GM11168 (cell line): ENCODE measurements around the gene VARS1.
"Not testable (repeated sequence)": the region's sequence is repeated elsewhere in the genome, so short reads cannot be mapped to it uniquely, and the experiment has no call there.

ENCODE experiments used
- in situ Hi-C: fragments of 300-500 bp; cut with MboI; formaldehyde crosslinking; loops from one replicate; pipeline ENCODE4 v1.12.0; 2022; ENCODE audit warnings: low sequenced_read_pairs; ENCODE audit not compliant: unreplicated experiment

Gene VARS1

DNA sequence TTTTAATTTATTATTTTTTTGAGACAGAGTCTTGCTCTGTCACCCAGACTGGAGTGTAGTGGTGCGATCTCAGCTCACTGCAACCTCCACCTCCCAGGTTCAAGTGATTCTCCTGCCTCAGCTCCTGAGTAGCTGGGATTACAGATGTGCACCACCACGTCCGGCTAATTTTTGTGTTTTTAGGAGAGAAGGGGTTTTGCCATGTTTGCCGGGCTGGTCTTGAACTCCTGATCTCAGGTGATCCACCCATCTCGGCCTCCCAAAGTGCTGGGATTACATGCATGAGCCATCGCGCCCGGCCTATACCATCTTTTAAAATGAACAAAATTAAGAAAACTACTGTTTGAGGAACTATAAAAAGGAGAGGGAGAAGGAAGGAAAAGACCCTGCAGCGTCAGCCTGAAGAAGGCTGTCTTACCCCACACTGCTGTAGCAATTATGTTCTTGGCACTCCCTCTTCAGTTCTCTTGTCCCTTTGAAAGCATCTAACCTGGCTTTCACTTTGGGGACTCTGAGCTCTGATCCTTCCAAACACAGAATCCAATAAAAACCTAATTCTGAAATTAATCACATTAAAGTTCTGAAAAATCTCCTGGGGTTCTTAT, 28.1 kb upstream of the VARS1 start:
- in situ Hi-C loops = not testable (repeated sequence)

DNA sequence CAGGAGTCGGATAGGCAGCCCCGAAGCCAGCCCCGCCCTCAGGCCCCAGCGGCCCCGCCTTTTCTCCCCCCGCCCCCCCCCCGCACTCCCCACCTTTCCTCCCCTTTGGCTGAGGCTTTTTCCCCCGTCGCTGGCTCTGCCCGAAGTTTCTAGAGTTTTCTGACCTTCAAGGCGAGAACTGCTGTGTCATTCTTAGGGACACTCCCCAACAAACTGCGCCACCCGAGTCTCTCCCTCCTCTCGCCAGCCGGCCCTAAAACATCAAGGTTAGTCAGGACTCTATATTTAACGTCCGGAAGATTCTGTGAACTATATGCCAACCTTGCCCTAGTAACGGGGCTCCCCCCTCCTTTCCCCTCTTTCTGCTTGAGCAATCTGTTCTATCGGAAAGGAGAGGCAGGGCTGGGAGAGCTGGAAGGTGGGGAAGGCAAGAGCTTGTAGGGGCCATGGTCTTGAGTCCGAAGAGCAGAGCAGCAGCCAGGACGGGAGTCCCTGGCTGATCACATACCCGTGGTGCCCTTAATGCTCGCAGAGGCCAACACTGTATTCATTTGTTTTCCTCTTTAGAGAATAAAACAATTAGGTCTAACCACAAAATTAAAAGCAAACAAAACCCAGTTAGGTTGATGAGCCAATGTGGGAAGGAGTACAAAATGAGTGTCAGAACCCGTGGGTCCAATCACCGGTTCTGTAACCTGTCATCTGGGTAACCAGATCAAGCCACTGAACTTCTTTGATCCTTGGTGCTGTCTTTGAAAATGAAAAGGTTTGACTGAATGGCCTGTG, 26.7 kb upstream of the VARS1 start:
- in situ Hi-C loops = no loop called here

DNA sequence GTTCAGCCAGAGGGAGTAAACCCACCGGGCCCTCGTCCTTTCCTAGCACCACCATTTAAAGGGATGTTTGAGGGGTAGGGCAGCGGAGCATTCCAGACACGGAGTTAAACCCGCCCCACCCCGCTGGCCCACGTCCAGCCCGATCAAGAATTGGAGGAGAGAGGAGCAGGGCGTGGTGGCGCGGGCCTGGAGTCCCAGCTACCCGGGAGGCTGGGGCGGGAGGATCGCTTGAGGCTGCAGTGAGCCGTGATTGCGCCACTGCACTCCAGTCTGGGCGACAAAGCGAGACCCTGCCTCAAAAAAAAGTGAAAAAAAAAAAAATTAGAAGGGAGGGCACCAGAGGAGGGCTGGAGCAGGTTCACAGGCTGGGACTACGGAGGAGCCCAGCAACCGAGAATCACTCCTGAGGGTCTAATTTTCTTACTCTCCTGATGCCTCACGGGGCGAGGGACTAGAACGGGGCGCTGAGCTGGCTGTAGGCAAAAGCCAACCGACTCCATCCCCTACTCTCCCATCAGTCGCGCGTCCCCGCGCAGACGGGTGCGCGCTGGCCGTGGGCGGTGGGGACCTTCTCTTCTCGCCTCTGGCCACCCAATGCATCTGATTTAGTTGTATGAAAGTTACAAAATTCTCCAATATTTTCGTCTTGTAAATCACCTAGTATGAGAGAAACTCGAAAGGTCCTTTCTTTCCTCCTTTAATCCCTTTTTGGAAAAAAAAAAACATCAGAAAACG, 25.9 kb upstream of the VARS1 start:
- in situ Hi-C loops = no loop called here

DNA sequence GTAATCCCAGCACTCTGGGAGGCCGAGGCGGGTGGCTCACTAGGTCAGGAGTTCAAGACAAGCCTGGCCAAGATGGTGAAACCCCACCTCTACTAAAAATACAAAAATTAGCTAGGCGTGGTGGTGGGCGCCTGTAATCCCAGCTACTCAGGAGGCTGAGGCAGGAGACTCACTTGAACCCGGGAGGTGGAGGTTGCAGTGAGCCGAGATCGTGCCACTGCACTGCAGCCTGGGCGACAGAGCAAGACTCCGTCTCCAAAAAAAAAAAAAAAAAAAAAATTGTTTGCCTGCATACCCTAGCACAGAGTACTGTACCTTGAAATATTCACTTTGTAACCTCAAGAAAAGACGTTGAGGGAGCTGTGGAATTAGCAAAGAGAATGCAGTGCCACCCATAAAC, 24.8 kb upstream of the VARS1 start:
- in situ Hi-C loops = not testable (repeated sequence)

DNA sequence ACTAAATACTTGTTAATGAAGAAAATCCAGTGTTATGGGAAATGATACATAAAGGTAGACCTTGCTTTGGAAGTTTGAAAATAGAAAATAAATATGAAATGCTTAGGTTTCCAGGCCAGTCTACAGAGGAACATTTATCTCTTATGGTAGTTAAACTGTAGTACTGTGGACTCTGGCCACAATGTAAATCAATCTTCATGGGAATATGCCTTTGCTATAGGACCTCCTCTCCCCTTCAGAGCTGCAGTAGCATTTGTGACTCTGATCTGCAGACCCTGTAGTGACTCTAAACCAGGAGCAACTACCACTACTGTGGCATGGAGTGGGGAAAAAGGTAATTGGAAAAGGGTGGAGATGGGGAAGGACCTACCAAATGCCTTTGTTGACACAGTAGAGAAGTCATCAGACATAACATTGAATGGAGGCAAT, 24.3 kb upstream of the VARS1 start:
- in situ Hi-C loops = no loop called here

DNA sequence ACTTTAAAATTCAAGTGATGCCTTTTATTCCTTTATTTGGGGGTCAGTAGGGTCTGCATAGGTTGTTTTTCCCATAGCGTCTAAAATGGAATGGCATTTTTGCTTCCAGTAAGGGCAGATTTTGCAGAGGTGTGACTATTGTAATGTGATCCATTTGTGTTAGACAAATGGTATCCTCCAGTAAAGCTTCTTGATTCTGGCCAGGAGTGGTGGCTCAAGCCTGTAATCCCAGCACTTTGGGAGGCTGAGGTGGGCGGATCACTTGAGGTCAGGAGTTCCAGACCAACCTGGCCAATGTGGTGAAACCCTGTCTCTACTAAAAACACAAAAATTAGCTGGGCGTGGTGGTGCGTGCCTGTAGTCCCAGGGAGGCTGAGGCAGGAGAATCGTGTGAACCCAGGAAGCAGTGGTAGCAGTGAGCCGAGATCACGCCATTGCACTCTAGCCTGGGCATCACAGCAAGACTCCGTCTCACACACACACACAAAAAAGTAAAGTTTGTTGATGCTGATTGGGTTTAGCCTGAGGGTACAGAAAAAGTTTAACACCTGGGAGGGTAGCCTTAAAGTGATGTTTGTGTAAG, 22.5 kb upstream of the VARS1 start:
- in situ Hi-C loops = not testable (repeated sequence)

DNA sequence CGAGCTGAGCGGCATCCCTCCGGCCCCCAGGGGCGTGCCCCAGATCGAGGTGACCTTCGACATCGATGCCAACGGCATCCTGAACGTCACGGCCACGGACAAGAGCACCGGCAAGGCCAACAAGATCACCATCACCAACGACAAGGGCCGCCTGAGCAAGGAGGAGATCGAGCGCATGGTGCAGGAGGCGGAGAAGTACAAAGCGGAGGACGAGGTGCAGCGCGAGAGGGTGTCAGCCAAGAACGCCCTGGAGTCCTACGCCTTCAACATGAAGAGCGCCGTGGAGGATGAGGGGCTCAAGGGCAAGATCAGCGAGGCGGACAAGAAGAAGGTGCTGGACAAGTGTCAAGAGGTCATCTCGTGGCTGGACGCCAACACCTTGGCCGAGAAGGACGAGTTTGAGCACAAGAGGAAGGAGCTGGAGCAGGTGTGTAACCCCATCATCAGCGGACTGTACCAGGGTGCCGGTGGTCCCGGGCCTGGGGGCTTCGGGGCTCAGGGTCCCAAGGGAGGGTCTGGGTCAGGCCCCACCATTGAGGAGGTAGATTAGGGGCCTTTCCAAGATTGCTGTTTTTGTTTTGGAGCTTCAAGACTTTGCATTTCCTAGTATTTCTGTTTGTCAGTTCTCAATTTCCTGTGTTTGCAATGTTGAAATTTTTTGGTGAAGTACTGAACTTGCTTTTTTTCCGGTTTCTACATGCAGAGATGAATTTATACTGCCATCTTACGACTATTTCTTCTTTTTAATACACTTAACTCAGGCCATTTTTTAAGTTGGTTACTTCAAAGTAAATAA, 21.8 kb upstream of the VARS1 start:
- in situ Hi-C loops = not testable (repeated sequence)

DNA sequence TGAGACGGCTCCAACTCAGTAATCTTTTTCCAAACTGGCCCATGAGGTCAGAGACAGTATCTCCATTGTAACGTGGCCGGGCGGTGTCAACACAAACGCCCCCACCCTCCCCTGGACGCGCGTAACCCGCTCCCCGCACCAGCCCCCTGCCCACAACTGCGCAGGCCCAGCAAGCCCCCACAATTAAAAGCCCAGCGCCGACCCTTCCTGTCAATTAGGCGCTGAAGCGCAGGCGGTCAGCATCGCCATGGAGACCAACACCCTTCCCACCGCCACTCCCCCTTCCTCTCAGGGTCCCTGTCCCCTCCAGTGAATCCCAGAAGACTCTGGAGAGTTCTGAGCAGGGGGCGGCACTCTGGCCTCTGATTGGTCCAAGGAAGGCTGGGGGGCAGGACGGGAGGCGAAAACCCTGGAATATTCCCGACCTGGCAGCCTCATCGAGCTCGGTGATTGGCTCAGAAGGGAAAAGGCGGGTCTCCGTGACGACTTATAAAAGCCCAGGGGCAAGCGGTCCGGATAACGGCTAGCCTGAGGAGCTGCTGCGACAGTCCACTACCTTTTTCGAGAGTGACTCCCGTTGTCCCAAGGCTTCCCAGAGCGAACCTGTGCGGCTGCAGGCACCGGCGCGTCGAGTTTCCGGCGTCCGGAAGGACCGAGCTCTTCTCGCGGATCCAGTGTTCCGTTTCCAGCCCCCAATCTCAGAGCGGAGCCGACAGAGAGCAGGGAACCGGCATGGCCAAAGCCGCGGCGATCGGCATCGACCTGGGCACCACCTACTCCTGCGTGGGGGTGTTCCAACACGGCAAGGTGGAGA, 19.7 kb upstream of the VARS1 start, which contains the start of the genes HSPA1A and HSPA1L:
Gene HSPA1A (plus strand): TSS at position 519 of the 814 bp plus-strand sequence. CDS start 214 bp downstream, at position 733.
Gene HSPA1L (minus strand): TSS at position 259 of the 814 bp plus-strand sequence. CDS start 3,311 bp downstream, outside the sequence.
- in situ Hi-C loops = no loop called here

DNA sequence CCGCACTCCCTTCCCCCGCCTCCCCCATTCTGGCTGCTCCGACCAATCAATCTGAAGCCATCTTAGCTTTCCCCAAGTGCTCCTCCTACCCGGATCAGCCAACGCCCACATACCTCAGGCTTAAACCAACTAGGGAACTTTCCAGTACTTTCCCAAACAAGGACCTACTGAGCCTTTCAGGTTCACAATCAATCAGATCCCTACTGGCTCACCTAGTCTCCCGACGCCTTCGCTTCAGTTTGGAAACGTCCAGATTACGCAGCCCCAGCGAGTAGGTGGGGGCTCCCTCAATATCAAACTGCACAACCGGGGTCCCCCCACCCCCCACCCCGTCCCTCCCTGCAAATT, 19.1 kb upstream of the VARS1 start:
- in situ Hi-C loops = no loop called here

DNA sequence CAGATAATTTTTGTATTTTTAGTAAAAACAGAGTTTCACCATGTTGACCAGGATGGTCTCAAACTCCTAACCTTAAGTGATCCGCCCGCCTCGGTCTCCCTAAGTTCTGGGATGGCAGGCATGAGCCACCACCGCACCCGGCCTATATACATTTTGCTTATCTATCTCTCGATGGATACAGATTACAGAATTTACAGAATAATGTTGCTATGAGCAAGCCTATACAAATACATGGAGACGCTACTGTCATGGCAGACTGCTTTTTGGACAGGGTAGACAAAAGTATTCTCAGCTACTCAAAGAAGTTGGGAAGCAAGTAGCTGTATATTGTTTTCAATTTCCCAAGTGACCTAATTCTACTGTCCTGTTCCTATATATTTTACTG, 17.9 kb upstream of the VARS1 start:
- in situ Hi-C loops = no loop called here

DNA sequence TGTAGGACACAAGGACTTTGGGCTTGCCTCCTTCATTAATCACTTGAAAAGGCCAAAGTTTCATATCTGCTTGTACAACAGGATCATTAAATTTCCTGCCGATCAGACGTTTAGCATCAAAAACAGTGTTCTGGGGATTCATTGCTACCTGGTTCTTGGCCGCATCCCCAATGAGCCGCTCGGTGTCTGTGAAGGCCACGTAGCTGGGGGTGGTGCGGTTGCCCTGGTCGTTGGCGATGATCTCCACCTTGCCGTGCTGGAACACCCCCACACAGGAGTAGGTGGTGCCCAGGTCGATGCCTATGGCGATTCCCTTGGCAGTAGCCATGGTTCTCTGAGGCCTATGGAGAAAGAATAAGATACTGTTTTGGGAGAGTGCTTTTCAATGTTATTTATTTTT, 16.1 kb upstream of the VARS1 start:
- in situ Hi-C loops = no loop called here

DNA sequence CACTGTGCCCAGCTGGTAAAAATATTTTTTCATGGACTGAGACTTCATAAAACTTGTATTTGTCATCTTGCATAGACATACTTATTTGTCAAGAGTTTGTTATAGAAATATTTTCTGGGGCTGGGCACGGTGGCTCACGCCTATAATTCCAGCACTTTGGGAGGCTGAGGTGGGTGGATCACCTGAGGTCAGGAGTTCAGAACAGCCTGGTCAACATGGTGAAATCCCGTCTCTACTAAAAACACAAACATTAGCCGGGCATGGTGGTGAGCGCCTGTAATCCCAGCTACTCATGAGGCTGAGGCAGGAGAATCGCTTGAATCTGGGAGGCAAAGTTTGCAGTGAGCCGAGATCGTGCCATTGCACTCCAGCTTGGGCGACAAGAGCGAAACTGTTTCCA, 13.0 kb upstream of the VARS1 start:
- in situ Hi-C loops = not testable (repeated sequence)

DNA sequence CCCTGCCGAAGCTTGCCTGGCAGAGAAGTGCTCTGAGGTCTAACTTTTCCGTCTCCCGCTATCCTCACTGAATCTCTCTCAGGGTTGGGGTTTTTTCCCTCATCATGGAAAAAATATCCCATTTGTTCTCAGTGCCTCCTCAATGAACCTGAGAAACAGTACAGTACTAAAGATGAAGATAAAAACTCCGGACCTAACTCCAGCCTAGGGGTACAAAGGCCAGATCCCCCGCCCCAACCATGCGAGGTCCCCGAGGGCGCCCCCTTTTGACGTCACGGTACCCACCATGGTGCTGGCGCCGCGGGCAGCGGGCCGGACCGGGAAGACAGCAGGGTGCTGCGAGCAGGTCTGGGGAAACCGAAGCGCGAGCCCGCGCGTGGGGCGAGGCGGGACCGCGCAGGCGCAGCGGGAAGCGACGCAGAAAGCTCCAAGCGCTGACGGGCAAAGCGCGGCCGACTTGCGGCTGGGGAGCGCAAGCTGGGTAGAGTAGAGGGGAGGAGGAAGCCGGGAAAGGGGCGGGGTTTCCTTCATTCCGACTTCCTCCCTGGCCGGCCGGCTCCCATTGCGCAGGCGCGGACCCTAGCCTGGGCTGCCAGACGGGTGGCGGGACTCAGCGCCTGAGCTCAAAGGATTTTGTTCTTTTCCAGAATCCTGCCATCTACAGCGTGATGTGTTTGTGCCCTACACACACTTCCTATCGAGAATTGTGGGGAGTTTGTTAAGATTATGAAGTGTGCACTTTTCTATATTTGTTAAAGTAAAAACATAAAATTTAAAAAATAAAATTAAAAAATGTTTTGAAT, 11.1 kb upstream of the VARS1 start, which contains the start of gene LSM2:
Gene LSM2 (minus strand): TSS at position 497 of the 803 bp plus-strand sequence. CDS start 209 bp downstream, at position 288.
- in situ Hi-C loops = no loop called here

DNA sequence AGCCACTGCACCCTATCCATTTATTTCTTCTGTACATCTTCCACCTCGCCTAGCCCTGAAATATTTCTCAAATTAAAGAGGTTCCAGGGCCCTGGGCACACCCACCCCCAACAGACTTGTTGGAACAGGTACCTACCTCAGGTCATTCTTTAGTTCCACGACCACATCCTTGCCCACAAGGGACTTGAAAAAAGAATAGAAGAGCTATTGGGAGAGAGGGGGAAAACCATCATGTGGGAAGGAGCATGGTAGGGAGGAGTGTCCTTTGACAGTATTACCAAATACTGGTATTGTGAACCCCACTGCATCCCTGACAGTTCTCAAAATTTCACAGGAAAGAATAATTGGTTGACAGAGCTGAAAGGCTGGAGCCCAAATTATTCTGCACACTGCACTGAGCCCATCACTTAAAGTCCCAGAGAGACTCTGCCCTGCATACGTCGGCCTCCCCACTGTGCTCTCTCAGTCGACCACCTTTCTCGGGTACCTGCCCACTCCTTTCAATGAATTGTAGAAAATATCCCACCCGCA, 10.5 kb upstream of the VARS1 start:
- in situ Hi-C loops = no loop called here

DNA sequence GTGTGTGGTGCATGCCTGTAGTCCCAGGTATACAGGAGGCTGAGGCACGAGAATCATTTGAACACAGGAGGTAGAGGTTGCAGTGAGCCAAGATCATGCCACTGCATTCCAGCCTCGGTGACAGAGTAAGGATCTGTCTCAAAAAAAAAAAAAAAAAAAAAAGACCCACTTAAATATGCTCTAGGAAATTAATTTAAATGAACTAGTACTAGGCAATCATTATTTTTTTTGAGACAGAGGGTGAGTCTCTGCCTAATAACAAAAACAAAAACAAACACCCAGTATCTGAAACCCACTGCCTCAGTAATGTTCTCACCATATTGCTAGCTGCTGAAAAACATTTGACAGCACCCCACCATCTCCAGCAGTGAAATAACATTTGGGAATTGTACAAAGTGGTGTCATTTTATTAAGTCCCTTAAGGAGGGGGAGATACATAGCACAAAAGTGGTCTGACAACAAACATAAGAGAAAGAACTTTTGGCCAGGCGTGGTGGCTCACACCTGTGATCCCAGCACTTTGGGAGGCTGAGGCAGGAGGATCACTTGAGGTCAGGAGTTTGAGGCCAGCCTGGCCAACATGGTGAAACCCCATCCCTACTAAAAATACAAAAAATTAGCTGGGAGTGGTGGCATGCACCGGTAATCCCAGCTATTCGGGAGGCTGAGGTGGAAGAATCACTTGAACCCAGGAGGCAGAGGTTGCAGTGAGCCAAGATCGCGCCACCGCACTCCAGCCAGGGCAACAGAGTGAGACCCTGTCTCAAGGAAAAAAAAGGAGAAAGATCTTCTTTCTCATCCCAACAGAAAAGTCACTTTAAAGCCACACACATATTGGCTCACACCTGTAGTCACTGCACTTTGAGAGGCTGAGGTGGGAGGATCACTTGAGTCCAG, 5.7 kb upstream of the VARS1 start:
- in situ Hi-C loops = not testable (repeated sequence)

DNA sequence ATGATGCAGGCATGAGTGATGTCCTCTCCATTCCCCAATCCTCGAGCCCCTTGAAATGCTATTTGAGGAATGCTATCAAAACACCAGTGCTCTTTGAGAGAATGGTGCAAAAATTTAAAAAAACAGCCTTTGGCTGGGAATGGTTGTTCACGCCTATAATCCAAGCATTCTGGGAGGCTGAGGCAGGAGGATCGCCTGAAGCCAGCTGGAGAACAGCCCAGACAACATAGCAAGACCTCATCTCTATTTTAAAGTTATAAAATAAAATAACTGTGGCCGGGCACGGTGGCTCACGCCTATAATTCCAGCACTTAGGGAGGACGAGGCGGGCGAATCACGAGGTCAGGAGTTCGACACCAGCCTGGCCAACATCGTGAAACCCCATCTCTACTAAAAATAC, 4.2 kb upstream of the VARS1 start:
- in situ Hi-C loops = no loop called here

DNA sequence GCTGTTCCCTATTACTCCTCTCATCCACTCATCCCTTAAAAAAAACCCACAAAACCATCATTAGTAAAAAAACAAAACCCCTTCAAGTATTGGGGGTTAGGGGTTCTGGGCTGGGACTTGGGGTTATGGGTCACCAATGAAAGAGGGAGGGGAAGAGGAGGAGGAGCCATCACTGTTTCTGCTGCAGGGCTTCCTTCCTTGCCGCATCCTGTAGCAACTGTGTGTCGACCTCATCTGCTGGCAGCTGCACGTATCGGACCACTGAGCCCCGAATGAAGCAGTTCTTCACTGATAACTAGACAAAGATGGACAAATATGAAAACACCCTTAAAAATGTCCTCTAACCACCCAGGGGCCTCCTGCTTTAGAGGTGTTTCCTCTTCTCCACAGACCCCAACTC, 2.0 kb upstream of the VARS1 start:
- in situ Hi-C loops = no loop called here
